GM19035 (cell line): Measurements from ENCODE around the gene LRRC28.
"Not testable (repeated sequence)": the region's sequence is repeated elsewhere in the genome, so short reads cannot be mapped to it uniquely, and the experiment has no call there.

Experiments used
- ATAC-seq: cut with Tn5 transposase; IDR thresholded peaks from one replicate; pipeline ENCODE4 v1.9.1; 2021; ENCODE audit not compliant: unreplicated experiment

LRRC28 gene

DNA sequence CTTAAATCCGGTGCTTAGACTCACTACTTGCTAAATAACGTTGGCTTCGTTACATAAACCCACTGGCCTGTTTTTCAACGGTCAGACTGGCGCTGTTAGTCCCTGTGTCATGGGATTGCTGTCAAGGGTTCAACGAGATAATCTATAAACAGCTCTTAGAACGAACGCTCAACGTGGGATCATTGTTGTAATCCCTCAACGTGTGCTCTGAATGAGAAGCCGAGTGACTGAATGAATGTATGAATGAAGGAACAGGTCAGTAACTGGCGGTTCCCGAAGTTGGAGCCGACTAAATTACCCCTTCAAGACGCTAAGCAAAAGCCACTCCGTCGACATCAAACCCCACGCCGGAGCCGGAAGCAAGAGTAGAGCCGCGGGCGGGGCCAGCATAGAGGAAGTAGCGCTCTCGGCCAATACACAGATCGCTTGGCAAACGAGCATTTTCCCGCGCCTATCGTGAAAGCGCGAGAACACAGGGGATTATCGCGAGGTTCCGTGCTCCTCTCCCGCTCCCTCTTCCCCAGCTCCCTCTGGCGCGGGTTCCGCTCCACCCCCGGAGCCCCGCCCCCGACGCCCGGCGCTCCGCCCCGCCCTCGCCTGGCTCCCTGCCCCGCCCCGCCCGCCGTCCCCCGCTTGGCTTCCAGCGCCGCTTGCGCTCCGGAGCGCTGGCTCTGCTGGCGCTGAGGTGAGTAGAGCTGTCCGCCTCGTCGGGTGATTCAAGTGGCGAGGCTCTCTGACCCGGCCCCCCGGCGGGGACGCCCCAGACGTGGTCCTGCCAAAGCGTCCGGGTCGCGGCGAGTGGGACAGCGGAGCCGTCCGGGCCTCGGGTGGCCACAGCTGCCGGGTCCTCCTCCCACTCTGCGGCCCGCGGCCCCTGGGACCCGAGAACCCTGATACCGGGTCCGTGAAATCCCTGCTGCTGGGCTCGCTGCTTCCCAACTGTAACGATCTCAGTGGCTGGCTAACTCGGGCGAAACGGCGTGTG is at the start of gene LRRC28:
LRRC28 (plus strand) TSS at position 625 of the 985 bp plus-strand sequence. CDS start 4,477 bp downstream, outside the sequence.
- peak; percentile 95 for ATAC-seq

DNA sequence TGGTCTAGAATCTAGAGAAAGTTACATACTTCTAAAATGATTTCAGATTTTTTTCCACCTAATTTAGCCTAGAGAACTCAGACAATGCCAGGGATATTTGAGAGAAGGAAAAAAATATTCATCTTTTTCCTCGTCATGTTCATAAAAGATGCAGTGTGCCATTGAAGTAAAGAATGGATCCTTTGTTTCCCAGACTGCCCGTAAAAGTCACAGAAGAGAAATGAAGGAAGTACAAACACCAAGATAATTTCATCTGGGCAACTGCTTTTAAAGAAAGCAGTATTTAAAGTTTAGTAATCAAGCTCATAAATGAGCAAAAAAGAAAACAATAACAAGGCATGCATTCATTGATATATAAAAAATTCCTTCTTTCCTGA is 49.1 kb upstream of the LRRC28 start:
- ATAC-seq: no peak

GRCh38 chr15:99207672-99208071 is 43.6 kb upstream of the LRRC28 start:
- ATAC-seq: no peak

DNA sequence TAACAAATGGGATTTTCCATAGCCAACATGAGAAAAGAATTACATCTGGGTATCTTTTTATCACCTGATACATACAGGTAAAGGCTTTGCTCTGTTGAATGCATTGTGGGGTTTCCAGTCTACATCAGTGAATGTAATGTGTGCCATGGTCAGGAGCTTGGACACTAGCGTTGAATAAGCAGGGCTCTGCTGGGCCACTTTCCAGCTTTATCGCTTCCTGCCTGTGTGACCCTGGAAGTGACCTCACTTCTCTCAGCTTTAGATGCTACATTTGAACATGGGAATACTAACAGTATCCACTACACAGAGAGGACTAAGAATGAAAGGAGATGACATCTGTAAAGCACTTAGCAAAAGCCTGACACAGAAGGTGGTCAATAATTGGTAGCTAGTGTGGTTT is 42.0 kb upstream of the LRRC28 start:
- no peak for ATAC-seq

DNA sequence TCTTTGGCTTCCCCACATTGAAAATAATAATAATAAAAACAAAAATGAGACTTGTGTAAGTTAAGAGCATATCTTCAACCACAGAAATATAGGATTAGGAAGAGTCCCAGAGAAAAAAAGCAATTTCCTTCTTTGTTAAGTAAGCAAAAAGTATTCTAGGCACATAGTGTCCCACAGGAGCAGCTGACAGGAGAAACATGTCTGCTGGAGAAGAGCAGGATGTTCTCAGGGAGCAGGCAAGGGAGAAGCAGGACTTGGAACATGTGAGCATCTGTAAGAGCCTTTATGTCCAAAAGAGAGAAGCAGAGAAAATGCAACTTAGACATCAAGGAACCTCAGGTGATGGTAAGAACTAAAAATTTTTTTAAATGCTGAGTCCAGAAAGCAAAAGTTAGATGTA is 40.9 kb upstream of the LRRC28 start:
- ATAC-seq: no peak

- ATAC-seq: no peak
Measured at GRCh38 chr15:99211926-99212325, 39.4 kb upstream of the LRRC28 start.

- ATAC-seq: no peak
Measured at GRCh38 chr15:99212406-99212805, 38.9 kb upstream of the LRRC28 start.

- ATAC-seq: no peak
Measured at GRCh38 chr15:99213187-99213811, 38.0 kb upstream of the LRRC28 start.

DNA sequence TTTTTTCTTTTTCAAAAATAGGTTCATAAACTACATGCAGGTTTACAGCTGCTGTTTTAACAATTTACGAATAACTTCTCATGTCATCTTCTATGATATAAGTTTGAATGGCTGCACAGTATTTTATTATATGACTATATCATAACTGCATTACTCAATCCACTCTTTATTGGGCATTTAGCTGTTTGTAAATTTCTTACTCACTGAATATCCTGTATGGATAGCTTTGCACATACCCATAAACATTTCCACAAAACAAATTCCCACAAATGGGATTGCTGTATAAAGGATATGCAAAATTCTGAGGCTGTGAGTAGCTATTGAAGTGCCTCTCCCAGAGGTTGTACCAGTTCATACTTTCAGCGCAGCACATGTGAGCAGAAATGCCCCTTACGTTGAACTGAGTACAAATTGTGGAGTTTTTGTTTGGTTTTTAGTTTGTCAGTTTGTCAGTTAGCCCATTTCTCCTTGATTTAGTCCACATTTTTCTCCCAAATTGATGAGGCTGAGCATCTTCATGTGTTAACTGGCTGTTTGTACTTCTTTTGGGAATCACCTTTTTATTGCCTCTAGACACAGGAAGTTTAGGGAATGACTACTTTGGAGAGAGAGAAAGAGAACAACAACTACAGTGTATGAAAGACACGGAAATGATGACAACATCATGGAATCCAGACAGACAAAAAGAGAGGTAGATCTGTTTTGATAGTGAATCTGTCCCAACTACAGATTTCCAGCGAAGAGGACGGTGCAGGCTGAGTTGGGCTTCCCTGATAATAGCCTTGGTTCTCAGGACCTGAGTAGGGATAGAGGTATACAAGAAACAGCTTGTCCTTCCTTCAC is 26.7 kb upstream of the LRRC28 start:
- no peak for ATAC-seq

GRCh38 chr15:99226802-99227201 is 24.5 kb upstream of the LRRC28 start:
- no peak for ATAC-seq

DNA sequence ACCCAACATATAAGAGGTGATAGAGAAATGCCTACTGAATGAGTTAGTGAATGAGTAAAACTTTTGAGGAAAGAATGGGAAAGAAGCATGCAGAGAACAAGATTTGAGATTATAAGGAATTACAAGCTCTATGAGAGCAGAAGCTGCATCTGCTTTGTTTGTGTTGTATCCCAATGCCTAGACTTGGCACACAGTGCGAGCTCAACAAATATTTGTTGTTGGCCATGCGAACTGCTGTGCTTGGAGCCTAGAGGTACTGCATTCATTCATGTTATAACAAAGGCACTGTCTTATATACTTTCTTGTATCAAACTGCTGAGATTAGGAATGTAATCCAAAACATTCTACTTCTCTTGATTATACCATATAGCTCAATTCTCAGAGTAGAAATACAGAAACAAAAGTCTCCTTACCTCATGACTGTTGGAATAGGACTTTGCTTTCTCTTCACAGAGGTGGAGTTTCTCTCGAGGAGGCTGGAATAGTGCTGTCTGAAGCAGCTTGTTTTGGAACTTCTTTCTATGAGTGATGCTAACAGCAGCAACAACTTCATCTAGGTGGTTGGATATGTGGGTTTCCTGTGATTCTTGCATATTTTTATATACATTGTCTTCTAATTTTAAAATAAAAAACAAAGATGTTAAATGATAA is 23.0 kb upstream of the LRRC28 start:
- no peak for ATAC-seq

DNA sequence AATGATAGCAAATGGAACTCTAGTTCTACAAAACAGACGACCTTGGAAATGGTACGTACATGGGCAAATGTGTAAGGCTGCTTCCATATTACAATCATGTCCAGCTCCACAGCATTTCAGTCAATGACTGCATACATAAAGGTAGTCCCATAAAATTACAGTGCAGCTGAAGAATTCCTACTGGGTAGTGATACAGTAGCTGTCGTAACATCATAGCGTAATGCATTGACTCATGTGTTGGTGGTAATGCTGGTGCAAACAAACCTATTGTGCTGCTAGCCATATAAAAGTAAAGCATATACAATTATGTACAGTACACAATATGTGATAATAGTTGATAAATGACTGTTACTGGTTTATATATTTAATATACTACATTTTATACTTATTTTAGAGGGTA is 20.4 kb upstream of the LRRC28 start:
- no peak for ATAC-seq

GRCh38 chr15:99232740-99233139 is 18.5 kb upstream of the LRRC28 start:
- no peak for ATAC-seq

DNA sequence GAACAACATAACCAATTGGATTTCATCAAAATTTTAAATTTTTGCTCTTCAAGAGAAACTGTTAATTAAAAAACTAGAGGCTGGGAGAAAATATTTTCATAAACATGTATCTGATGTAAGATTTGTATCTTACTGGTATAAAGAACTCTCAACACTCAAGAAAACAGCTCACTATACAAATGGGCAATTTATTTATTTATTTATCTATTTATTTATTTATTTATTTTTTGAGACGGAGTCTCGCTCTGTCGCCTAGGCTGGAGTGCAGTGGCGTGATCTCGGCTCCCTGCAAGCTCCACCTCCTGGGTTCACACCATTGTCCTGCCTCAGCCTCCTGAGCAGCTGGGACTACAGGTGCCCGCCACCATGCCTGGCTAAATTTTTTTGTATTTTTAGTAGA is 17.1 kb upstream of the LRRC28 start:
- not testable (repeated sequence) for ATAC-seq

DNA sequence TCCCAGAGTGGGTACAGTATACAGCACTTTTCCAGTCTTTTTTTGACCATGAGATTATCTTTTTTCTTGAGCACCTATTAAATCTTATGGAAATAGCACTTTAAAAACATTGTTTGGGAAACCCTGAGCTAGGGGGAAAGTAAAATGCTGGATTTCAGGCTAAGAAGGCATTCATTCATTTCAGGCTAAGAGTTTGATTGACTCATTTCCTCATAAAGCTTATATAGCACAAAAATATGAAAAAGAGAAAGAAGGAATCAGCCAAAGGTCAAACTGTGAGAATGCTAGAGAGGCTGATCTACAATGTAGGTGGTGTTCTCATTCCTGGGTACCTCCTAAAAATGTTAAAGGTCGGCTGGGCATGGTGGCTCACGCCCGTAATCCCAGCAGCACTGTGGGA is 12.4 kb upstream of the LRRC28 start:
- ATAC-seq: no peak

DNA sequence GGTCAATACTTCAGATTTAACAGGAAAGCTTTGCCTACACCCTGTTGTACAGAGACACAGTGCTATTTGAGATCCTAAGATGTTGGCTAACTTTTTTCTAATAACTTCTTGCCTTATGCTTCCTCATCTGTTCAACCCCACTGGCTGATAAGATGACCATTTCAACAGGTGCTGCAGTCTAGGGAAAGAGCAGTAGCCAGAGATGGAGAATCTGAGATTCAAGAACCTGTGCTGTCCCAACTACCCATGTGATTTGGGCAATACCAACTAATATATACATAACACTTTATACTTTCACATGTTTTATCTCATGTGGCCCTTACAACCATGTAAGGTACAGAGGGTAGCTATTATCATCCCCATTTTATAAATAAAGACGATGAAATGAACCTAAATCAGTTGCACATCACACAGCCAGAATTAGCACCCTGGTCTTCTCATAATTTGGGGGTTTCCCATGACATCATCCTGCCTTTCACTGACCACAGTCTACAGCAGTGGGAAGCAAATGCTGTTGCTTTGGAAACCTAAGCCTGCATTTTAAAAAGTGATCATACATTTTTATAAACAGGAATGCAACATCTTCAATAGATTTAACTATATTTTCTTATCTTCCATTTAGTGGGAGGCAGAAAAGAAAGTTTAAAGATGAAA is 11.6 kb upstream of the LRRC28 start:
- ATAC-seq: peak; percentile 95

DNA sequence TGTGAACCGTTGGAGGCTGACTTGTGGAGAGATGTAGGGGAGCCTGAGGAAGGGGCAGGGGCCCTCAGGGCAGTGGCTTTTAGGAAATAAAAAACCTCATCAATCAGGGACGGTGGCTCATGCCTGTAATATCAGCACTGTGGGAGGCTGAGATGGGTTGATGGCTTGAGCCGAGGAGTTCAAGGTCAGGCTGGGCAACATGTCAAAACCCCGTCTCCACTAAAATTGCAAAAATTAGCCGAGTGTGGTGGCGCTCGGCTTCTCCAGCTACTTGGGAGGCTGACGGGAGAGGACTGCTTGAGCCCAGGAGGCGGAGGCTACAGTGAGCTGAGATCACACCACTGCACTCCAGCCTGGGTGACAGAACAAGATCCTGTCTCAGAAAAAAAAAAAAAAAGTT is 9.5 kb upstream of the LRRC28 start:
- ATAC-seq: no peak

GRCh38 chr15:99244306-99244705 is 7.0 kb upstream of the LRRC28 start:
- no peak for ATAC-seq

DNA sequence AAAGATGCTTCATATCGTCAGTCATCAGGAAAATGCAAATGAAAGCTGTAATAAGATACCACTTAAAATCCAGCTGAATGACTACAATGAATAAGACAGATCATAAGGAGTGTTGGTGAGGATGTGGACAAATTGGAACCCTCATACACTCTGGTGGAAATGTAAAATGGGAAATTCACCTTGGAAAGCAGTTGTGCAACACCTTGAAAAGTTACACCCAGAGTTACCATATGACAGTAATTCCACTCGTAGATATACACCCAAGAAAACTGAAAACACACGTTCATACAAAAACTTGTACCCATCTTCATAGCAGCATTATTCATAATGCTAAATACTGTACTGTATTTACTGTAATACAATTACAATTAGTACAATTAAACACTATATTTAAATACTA is 4.2 kb upstream of the LRRC28 start:
- ATAC-seq: no peak

- ATAC-seq: no peak
Measured at GRCh38 chr15:99248000-99248715, 3.1 kb upstream of the LRRC28 start.
